ENCODE measurements around the gene HERPUD1. TPM values are rescaled to one million over a fixed set of nuclear protein-coding genes. Genes with fewer than 3 reads are reported as not detected.

HERPUD1 gene
- total RNA-seq, 1 experiment from 2014 or later: 28.9 TPM

DNA sequence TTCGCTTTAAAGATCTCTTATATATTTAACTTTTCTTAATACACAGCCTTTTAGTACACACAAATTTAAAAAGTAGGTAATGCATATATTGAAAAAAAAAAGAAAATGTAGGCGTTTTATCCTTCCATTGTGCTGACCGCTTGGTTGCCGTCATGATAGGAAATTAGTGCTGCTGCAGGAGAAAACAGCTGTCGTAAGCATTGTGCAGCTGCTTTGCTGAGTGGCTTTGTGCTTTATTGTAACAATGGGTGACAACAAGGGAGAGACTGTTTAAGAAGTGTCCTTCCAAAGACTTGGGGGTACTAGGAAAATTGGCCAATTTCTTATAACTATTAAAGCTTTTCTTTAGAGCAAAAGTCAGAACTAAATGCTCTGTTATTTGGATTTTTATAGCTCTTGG lies 5.0 kb downstream of the HERPUD1 start:
- peaks cover 44 to 75% (median 67%) of the 10 kb centered on the region in 3 experiments for H3K36me3 Mint-ChIP-seq (ENCODE audit: insufficient read depth in 1 of 3, low read depth in 3 of 3)

More for the DNA sequence above, 5.0 kb downstream of the HERPUD1 start:
- Histone ChIP-seq H3K23me2 (ENCODE audit: insufficient read length, low read depth, low read length, poor library complexity, severe bottlenecking) (peaks cover 8% of the 10 kb centered on the region), H3K14ac (ENCODE audit: insufficient read depth, low read length) (no peak overlapping the region), H3K27me3 (ENCODE audit: insufficient read depth, low read length) (no peaks in the 10 kb centered on the region), H2BK20ac (ENCODE audit: low read depth, low read length, poor library complexity, severe bottlenecking) (no peak overlapping the region), H2BK12ac (ENCODE audit: insufficient read length, low read depth, low read length) (no peak overlapping the region), H3K4me1 (ENCODE audit: insufficient read depth, low read length) (no peaks in the 10 kb centered on the region), H3K9me3 (ENCODE audit: control insufficient read depth, low read depth, low read length) (no peaks in the 10 kb centered on the region), H2AFZ (ENCODE audit: low read length) (no peak overlapping the region), H3K18ac (ENCODE audit: insufficient read length, low read depth, low read length) (no peak overlapping the region), H4K20me1 (ENCODE audit: control insufficient read depth, insufficient read depth, insufficient read length) (no peaks in the 10 kb centered on the region), H3K27ac (ENCODE audit: insufficient read length, low read depth, low read length) (no peak overlapping the region), H3K56ac (ENCODE audit: insufficient read length, low read depth, low read length) (no peak overlapping the region), H3K79me2 (ENCODE audit: insufficient read depth, low read length) (peaks cover 9% of the 10 kb centered on the region; the same call in 1 of the 2 replicates), H3K9ac (ENCODE audit: extremely low read depth, insufficient read length, low read length) (no peak overlapping the region), H2BK15ac (ENCODE audit: low read depth, low read length) (no peak overlapping the region), H3K79me1 (ENCODE audit: insufficient read depth, low read depth, low read length, poor library complexity, severe bottlenecking) (peaks cover 2% of the 10 kb centered on the region), H3K23ac (ENCODE audit: insufficient read length, low read depth, low read length) (no peak overlapping the region), H3K4ac (ENCODE audit: low read depth, low read length) (no peak overlapping the region), H2AK5ac (ENCODE audit: insufficient read length, low read length) (no peak overlapping the region), H2BK5ac (ENCODE audit: insufficient read length, low read length) (no peak overlapping the region), H4K91ac (ENCODE audit: insufficient read length, low read depth, low read length) (no peak overlapping the region), H3K4me2 (ENCODE audit: insufficient read depth, insufficient read length, low read length) (no peak overlapping the region), H4K5ac (ENCODE audit: insufficient read length, low read depth, low read length) (no peak overlapping the region), H3T11ph (ENCODE audit: low read length) (no peak overlapping the region), H2BK120ac (ENCODE audit: low read depth, low read length, poor library complexity, severe bottlenecking) (no peak overlapping the region), H4K8ac (replicated peaks; ENCODE audit: insufficient read length, low read depth, low read length) (no peak overlapping the region)
- Mint-ChIP-seq H3K9me3 (no peaks in the 10 kb centered on the region), H3K4me1 (peaks cover 11% of the 10 kb centered on the region in 2 experiments; a peak in 3 of 4 replicates), H3K27me3 (ENCODE audit: low read depth) (no peaks in the 10 kb centered on the region), H3K27ac (no peak overlapping the region), H3K4me3 (no peak overlapping the region)
- TF ChIP-seq, protein P1, sequence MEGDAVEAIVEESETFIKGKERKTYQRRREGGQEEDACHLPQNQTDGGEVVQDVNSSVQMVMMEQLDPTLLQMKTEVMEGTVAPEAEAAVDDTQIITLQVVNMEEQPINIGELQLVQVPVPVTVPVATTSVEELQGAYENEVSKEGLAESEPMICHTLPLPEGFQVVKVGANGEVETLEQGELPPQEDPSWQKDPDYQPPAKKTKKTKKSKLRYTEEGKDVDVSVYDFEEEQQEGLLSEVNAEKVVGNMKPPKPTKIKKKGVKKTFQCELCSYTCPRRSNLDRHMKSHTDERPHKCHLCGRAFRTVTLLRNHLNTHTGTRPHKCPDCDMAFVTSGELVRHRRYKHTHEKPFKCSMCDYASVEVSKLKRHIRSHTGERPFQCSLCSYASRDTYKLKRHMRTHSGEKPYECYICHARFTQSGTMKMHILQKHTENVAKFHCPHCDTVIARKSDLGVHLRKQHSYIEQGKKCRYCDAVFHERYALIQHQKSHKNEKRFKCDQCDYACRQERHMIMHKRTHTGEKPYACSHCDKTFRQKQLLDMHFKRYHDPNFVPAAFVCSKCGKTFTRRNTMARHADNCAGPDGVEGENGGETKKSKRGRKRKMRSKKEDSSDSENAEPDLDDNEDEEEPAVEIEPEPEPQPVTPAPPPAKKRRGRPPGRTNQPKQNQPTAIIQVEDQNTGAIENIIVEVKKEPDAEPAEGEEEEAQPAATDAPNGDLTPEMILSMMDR (conservative IDR thresholded peaks at IDR 0.05): no peak
- DNase-seq: no peak
- no CpG with 5 or more reads among the region's 5 CpGs for WGBS (ENCODE audit: extremely low coverage, insufficient read length, low lambda C conversion rate)

Measured in H9 (cell line).